ENCODE measurements around the gene WDR4. TPM values are rescaled to one million over a fixed set of nuclear protein-coding genes. Genes with fewer than 3 reads are reported as not detected.
"Not testable (repeated sequence)": the region's sequence is repeated elsewhere in the genome, so short reads cannot be mapped to it uniquely, and the experiment has no call there.

The WDR4 gene
- total RNA-seq, 2 experiments from 2014 or later, result 38.6 to 38.7 TPM

DNA sequence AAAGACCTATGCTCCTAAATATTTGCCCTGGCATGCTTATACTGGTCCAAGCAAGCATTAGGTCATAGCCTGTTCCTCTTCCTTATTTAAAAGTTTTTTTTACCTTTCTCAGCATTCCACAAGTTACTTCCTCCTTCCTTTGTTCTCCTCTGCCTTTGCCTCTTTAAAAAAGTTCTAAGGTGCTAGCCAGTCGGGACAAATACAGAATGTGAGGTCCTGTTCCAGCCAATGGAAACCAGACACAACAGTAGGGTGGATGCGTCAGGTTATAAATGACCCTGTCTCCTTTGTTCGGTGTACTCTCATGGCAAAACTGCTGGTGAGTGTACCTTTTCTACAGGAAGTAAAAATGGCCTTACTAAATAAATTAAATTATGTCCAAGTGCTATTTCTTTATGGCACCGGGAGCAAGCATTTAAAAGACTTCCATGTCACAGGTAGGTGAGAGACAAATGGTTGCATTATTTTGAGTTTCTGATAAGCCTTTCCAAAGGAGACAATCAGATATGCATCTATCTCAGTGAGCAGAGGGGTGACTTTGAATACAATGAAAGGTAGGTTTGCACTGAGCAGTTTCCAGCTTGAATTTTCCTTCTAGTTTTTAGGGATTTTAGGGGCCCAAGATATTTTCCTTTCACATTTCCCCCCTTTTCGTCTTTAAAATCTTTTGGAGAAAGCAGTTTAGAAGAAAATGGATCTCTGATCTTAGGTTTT lies 66.7 kb downstream of the WDR4 start:
- DNase-seq; H3K4me1 Mint-ChIP-seq (ENCODE audit: low read depth); H3K27ac Mint-ChIP-seq; H3K36me3 Mint-ChIP-seq (ENCODE audit: low read depth); H3K27me3 Mint-ChIP-seq (ENCODE audit: low read depth); H3K9me3 Mint-ChIP-seq; intact Hi-C loops (cut with micrococcal nuclease); H3K4me3 Mint-ChIP-seq: not testable (repeated sequence)
- CTCF ChIA-PET, result interaction anchor here (1.1 to 3.5 kb wide), 2 partner anchors 219 to 264 kb away, joined by 3 to 16 read pairs; no protein-coding TSS in a partner anchor

DNA sequence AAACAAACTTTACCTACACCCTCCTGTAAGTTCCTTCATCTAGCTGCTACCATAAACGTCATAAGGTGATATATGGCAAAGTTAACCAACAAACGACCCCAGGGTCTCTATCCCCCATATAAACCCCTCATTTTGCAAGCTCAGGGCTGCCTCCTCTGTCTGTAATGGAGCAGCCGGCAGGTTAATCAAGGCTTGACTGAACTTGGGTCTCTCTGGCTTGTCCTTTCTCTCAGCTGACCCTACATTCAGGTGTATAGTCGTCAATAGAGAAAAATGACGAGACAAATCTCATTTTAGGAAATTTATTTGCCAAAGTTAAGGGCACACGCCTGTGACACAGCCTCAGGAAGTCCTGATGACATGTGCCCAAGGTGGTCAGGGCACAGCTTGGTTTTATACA lies 67.4 kb downstream of the WDR4 start:
- no peak for DNase-seq
- Mint-ChIP-seq H3K4me1 (ENCODE audit: low read depth) (no peaks in the 10 kb centered on the region), H3K4me3 (no peak overlapping the region), H3K27me3 (ENCODE audit: low read depth) (no peaks in the 10 kb centered on the region), H3K27ac (no peak overlapping the region), H3K9me3 (peaks cover 2% of the 10 kb centered on the region), H3K36me3 (ENCODE audit: low read depth) (no peaks in the 10 kb centered on the region)
- intact Hi-C loops (cut with micrococcal nuclease), result no loop called here
- CTCF ChIA-PET, result no interaction called here

DNA sequence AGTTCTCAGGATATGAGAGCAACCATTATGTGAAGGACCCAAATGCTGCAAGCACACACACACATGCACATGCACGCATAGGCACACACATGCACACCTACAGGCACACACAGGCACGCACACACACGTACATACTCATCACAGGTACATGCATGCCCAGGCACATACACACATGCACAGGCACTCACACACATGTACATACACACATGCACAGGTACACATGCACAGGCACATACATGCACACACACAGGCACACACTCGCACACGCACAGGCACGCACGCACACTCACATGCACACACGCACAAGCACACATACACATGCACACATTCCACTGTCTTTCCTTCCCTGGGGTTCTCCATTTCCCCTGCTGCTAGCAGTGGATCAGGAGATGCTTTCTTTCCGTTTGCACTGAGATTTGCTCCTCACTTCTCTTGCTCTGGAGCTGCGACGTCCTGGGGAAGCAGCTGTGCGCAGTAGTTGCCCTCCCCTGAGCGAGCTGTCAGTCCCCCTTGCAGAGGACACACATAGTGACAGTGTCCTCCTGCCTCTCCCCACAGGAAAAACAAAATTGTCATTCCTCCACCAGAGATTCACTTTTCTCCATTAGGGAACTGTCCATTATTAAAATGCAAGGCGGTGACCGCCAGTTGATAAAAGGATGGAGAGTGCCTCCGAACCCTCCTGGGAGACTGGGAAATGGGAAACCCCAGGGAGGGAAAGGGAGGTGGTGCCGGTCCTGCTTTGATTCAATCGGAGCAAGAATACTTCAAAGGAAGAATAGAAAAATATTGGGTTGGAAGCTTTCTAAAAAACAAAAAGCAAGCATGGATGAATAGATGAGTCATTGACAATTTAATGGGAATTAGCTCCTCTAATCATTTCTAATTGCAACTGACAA lies 69.5 kb downstream of the WDR4 start:
- CTCF ChIA-PET, result no interaction called here
- H3K4me3 Mint-ChIP-seq, result no peak overlapping the region
- H3K27ac Mint-ChIP-seq, result no peak overlapping the region

DNA sequence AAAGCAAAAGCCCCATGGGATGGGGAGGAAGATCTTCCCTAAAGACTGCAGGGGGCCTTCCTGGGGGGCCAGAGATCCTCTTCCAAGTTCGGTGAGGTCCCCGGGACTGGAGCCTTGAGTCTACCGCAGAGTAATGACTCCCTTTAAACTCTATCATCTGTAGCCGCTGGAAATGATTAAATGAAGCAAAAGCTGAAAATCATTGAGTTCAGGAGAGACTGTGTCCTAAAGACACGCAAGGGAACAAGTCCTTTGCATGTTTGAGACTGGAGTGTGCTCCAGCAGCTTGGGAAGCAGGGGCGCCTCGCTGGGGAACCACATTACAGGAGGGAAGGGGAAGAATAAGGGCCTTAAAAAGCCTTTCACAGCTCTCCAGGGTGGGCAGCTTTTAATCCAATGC lies 70.2 kb downstream of the WDR4 start:
- DNase-seq, result no peak
- Mint-ChIP-seq H3K27ac (no peak overlapping the region), H3K9me3 (no peaks in the 10 kb centered on the region), H3K4me3 (no peak overlapping the region), H3K27me3 (ENCODE audit: low read depth) (no peaks in the 10 kb centered on the region), H3K4me1 (ENCODE audit: low read depth) (no peaks in the 10 kb centered on the region), H3K36me3 (ENCODE audit: low read depth) (no peaks in the 10 kb centered on the region)
- CTCF ChIA-PET, result no interaction called here
- intact Hi-C loops (cut with micrococcal nuclease), result no loop called here

More for the DNA sequence above, 69.5 kb downstream of the WDR4 start:
- intact Hi-C loops (cut with micrococcal nuclease), result no loop called here
- DNase-seq, result no peak
- no peaks in the 10 kb centered on the region for H3K4me1 Mint-ChIP-seq (ENCODE audit: low read depth)
- no peaks in the 10 kb centered on the region for H3K27me3 Mint-ChIP-seq (ENCODE audit: low read depth)
- H3K9me3 Mint-ChIP-seq, result no peaks in the 10 kb centered on the region
- H3K36me3 Mint-ChIP-seq (ENCODE audit: low read depth), result no peaks in the 10 kb centered on the region

DNA sequence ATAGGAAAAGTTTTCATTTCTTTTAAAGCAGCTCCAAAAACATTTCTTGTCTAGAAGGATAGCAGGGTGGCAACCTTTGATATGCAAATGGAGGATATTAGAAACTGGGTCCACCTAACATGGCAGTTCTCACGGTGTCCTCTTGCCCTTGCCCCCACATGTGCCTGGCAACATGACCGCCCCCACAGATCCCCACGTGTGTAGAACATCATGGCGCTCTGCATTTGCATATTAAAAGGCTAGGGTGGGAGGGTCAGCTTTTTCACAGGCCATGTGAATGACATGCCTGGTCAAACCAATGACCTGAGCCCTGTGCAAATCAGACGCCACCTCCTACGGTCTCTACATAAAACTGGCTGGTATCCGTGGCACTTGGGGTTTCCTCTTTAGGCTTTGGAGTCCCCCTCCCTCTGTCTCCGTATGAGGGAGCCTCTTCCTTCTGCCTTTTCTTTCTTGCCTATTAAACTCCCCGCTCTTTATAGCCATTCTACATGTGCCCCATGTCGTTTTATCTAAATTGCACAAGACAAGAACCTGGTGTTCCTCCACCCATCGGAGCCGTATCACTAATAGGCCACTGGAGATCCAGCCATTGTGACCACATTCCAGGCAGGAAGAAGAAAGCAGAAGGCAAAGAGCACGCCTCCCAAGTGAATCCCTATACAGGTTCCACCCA lies 71.3 kb downstream of the WDR4 start:
- H3K27ac Mint-ChIP-seq, result no peak overlapping the region
- no peak for DNase-seq
- intact Hi-C loops (cut with micrococcal nuclease), result no loop called here
- no peak overlapping the region for H3K4me3 Mint-ChIP-seq
- H3K4me1 Mint-ChIP-seq (ENCODE audit: low read depth), result no peaks in the 10 kb centered on the region
- H3K36me3 Mint-ChIP-seq (ENCODE audit: low read depth), result no peaks in the 10 kb centered on the region
- no peaks in the 10 kb centered on the region for H3K27me3 Mint-ChIP-seq (ENCODE audit: low read depth)
- H3K9me3 Mint-ChIP-seq, result no peaks in the 10 kb centered on the region
- CTCF ChIA-PET, result no interaction called here

DNA sequence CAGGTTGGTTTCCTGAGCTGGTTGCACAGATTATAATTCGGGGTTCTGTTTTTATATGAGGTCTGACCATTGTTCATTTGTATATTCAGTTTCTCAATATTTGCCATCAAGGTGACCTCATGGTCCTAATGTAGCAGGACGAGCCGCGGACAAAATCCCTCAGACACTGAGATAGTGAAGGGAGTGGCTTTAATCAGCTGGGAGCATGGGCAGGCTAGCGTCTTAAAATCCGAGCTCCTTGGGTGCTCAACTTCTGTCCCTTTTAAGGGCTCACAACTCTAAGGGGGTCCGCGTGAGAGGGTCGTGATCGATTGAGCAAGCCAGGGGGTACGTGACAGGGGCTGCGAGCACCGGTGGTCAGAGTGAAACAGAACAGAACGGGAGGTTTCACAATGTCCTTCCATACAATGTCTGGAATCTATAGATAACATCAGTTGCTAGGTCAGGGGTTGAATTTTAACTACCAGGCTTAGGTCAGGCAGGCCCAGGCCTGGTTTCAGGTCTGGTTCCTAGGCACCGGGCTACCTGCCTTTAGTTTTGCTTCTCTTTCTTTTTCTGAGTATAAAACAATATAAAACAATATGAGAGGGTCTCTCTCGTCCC lies 71.9 kb downstream of the WDR4 start:
- DNase-seq; H3K4me1 Mint-ChIP-seq (ENCODE audit: low read depth); intact Hi-C loops (cut with micrococcal nuclease); H3K27me3 Mint-ChIP-seq (ENCODE audit: low read depth); H3K27ac Mint-ChIP-seq; CTCF ChIA-PET; H3K4me3 Mint-ChIP-seq; H3K36me3 Mint-ChIP-seq (ENCODE audit: low read depth); H3K9me3 Mint-ChIP-seq: not testable (repeated sequence)

- intact Hi-C loops (cut with micrococcal nuclease), result no loop called here
- no peaks in the 10 kb centered on the region for H3K4me1 Mint-ChIP-seq (ENCODE audit: low read depth)
- CTCF ChIA-PET, result no interaction called here
These were observed 72.7 kb downstream of the WDR4 start for GRCh38 chr21:42806509-42807140.

DNA sequence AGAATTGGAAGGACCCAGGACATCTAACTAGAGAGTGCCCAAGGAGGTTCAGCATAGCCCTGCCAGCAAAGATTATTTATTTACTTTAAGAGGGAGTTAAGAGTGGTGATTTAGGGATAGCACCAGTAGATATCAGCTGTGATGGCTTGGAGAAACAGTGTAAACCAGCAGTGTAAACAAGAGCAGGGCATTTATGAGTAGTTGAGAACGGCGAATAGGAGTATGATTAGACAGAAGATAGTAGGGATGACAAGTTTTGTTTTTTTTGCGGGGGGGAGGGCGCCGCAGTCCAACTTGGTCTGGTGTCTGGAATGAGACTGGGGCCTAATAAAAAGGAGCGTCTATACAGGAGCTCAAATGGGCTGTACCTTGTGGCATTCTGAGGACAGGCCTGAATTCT lies 77.7 kb downstream of the WDR4 start:
- DNase-seq; intact Hi-C loops (cut with micrococcal nuclease); H3K36me3 Mint-ChIP-seq (ENCODE audit: low read depth); H3K4me1 Mint-ChIP-seq (ENCODE audit: low read depth); H3K27me3 Mint-ChIP-seq (ENCODE audit: low read depth); H3K4me3 Mint-ChIP-seq; H3K9me3 Mint-ChIP-seq; H3K27ac Mint-ChIP-seq; CTCF ChIA-PET: not testable (repeated sequence)

More at GRCh38 chr21:42806509-42807140, 72.7 kb downstream of the WDR4 start:
- Mint-ChIP-seq H3K9me3 (no peaks in the 10 kb centered on the region), H3K27ac (no peak overlapping the region), H3K27me3 (ENCODE audit: low read depth) (no peaks in the 10 kb centered on the region), H3K36me3 (ENCODE audit: low read depth) (no peaks in the 10 kb centered on the region), H3K4me3 (no peak overlapping the region)
- DNase-seq, result no peak

GRCh38 chr21:42799948-42800347 lies 79.4 kb downstream of the WDR4 start:
- Mint-ChIP-seq H3K4me1 (ENCODE audit: low read depth) (peaks cover 8% of the 10 kb centered on the region), H3K27ac (no peak overlapping the region), H3K27me3 (ENCODE audit: low read depth) (no peaks in the 10 kb centered on the region), H3K36me3 (ENCODE audit: low read depth) (no peaks in the 10 kb centered on the region), H3K4me3 (no peak overlapping the region), H3K9me3 (no peaks in the 10 kb centered on the region)
- intact Hi-C loops (cut with micrococcal nuclease), result no loop called here
- no peak for DNase-seq
- CTCF ChIA-PET, result no interaction called here

DNA sequence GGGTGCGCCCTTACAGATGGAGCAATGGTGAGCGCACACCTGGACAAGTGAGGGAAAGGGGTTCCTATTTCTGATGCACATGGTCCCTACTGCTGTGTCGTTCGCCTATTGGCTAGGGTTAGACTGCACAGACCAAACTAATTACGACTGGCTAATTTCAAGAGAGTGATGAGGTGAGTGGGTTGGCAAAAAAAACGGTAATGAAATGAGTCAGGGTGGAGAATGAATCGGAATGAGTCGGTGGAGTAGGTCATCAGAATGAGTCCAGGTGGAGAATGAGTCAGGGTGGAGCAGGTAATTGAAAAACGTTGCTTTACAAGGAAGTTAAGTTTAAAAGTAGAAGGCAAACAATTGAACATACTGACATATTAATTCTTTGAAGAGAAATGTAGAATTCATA lies 79.8 kb downstream of the WDR4 start:
- Mint-ChIP-seq H3K36me3 (ENCODE audit: low read depth) (no peaks in the 10 kb centered on the region), H3K27me3 (ENCODE audit: low read depth) (no peaks in the 10 kb centered on the region), H3K27ac (no peak overlapping the region), H3K9me3 (no peaks in the 10 kb centered on the region), H3K4me3 (no peak overlapping the region), H3K4me1 (ENCODE audit: low read depth) (peaks cover 8% of the 10 kb centered on the region)
- CTCF ChIA-PET, result interaction anchor here (1.2 kb wide), 1 partner anchor 206 kb away, joined by 5 read pairs; no protein-coding TSS in a partner anchor
- intact Hi-C loops (cut with micrococcal nuclease), result no loop called here
- peak; percentile 49 for DNase-seq
